Measurements from ENCODE around the gene MAPK14. TPM values are rescaled to one million over a fixed set of nuclear protein-coding genes. Genes with fewer than 3 reads are reported as not detected.

Gene MAPK14
- total RNA-seq, 1 donor from 2014 or later = 41.3 TPM

GRCh38 chr6:36019167-36019566 lies 8.4 kb upstream of the MAPK14 start:
- Histone ChIP-seq H3K27ac (ENCODE audit: low read depth, low read length) (no peak overlapping the region), H3K36me3 (ENCODE audit: insufficient read depth, low read length) (no peaks in the 10 kb centered on the region), H2AFZ (ENCODE audit: low read depth, low read length) (no peak overlapping the region), H3K4me2 (ENCODE audit: low read length) (no peak overlapping the region), H4K20me1 (ENCODE audit: insufficient read depth, low read length) (no peaks in the 10 kb centered on the region), H3K9me3 (ENCODE audit: insufficient read depth, low read depth, low read length) (no peaks in the 10 kb centered on the region), H3K79me2 (ENCODE audit: insufficient read depth, low read length) (no peaks in the 10 kb centered on the region), H3K9ac (ENCODE audit: low read length) (no peak overlapping the region), H3K27me3 (ENCODE audit: insufficient read depth, low read length) (peaks cover 3% of the 10 kb centered on the region), H3K4me3 (ENCODE audit: insufficient read depth, low read depth, low read length) (no peak overlapping the region), H3K4me1 (ENCODE audit: insufficient read depth, low read length) (no peaks in the 10 kb centered on the region)
- DNase-seq (ENCODE audit: low read depth) (no peak), FAIRE-seq (no peak)
- no peak overlapping the region for H3K27ac Mint-ChIP-seq (ENCODE audit: unreplicated experiment)
- H3K4me1 Mint-ChIP-seq (ENCODE audit: low read depth, unreplicated experiment) = peaks cover 4% of the 10 kb centered on the region
- H3K27me3 Mint-ChIP-seq (ENCODE audit: low read depth, unreplicated experiment) = peaks cover 11% of the 10 kb centered on the region
- TF ChIP-seq, protein P1, sequence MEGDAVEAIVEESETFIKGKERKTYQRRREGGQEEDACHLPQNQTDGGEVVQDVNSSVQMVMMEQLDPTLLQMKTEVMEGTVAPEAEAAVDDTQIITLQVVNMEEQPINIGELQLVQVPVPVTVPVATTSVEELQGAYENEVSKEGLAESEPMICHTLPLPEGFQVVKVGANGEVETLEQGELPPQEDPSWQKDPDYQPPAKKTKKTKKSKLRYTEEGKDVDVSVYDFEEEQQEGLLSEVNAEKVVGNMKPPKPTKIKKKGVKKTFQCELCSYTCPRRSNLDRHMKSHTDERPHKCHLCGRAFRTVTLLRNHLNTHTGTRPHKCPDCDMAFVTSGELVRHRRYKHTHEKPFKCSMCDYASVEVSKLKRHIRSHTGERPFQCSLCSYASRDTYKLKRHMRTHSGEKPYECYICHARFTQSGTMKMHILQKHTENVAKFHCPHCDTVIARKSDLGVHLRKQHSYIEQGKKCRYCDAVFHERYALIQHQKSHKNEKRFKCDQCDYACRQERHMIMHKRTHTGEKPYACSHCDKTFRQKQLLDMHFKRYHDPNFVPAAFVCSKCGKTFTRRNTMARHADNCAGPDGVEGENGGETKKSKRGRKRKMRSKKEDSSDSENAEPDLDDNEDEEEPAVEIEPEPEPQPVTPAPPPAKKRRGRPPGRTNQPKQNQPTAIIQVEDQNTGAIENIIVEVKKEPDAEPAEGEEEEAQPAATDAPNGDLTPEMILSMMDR (IDR thresholded peaks at IDR 0.05; ENCODE audit: insufficient read depth, low read depth, low read length) = no peak
- no peak for TF ChIP-seq EZH2 (IDR thresholded peaks at IDR 0.05; ENCODE audit: insufficient read depth, low read length)
- no peaks in the 10 kb centered on the region for H3K9me3 Mint-ChIP-seq (ENCODE audit: unreplicated experiment)
- H3K36me3 Mint-ChIP-seq (ENCODE audit: low read depth, unreplicated experiment) = no peaks in the 10 kb centered on the region
- no peak overlapping the region for H3K4me3 Mint-ChIP-seq (ENCODE audit: unreplicated experiment)

DNA sequence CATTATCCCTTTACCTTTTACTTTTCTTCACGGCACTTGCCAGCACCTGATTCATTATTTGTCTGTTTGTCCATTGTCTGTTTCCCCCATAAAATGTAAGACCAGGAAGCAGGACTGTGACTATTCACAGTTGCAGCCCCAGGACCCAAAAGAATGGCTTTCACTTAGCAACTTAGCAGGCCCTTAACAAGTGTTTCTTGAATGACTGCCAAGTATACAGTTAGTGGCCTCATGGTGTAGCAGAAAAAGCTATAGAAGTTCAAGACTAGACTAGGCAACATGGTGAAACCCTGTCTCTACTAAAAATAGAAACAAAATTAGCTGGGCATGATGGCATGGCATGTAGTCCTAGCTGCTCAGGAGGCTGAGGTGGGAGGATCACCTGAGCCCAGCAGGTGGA lies 7.5 kb upstream of the MAPK14 start:
- Mint-ChIP-seq H3K27ac (ENCODE audit: unreplicated experiment) (no peak overlapping the region), H3K4me1 (ENCODE audit: low read depth, unreplicated experiment) (peaks cover 4% of the 10 kb centered on the region), H3K36me3 (ENCODE audit: low read depth, unreplicated experiment) (no peaks in the 10 kb centered on the region), H3K27me3 (ENCODE audit: low read depth, unreplicated experiment) (peaks cover 15% of the 10 kb centered on the region), H3K9me3 (ENCODE audit: unreplicated experiment) (peaks cover 4% of the 10 kb centered on the region), H3K4me3 (ENCODE audit: unreplicated experiment) (no peak overlapping the region)
- DNase-seq (ENCODE audit: low read depth) = no peak
- H3K9me3 ChIP-seq (ENCODE audit: insufficient read depth, low read depth, low read length) = no peaks in the 10 kb centered on the region
- no peak overlapping the region for H3K4me2 ChIP-seq (ENCODE audit: low read length)
- no peak overlapping the region for H3K9ac ChIP-seq (ENCODE audit: low read length)
- TF ChIP-seq, protein P1 (IDR thresholded peaks at IDR 0.05; ENCODE audit: insufficient read depth, low read depth, low read length) = no peak
- TF ChIP-seq EZH2 (IDR thresholded peaks at IDR 0.05; ENCODE audit: insufficient read depth, low read length) = no peak
- H3K27ac ChIP-seq (ENCODE audit: low read depth, low read length) = no peak overlapping the region
- no peaks in the 10 kb centered on the region for H3K4me1 ChIP-seq (ENCODE audit: insufficient read depth, low read length)
- H3K36me3 ChIP-seq (ENCODE audit: insufficient read depth, low read length) = no peaks in the 10 kb centered on the region
- no peaks in the 10 kb centered on the region for H3K79me2 ChIP-seq (ENCODE audit: insufficient read depth, low read length)
- no peaks in the 10 kb centered on the region for H4K20me1 ChIP-seq (ENCODE audit: insufficient read depth, low read length)
- H3K27me3 ChIP-seq (ENCODE audit: insufficient read depth, low read length) = peaks cover 3% of the 10 kb centered on the region
- H3K4me3 ChIP-seq (ENCODE audit: insufficient read depth, low read depth, low read length) = no peak overlapping the region
- FAIRE-seq = no peak
- H2AFZ ChIP-seq (ENCODE audit: low read depth, low read length) = no peak overlapping the region

- H3K9ac ChIP-seq (ENCODE audit: low read length) = no peak within 1 kb of the TSS
- no peaks in the 10 kb centered on the region for H3K36me3 ChIP-seq (ENCODE audit: insufficient read depth, low read length)
- H3K4me1 ChIP-seq (ENCODE audit: insufficient read depth, low read length) = peaks cover 4% of the 10 kb centered on the region
- DNase-seq (ENCODE audit: low read depth) = no peak
- TF ChIP-seq, protein P1 (IDR thresholded peaks at IDR 0.05; ENCODE audit: insufficient read depth, low read depth, low read length) = no peak
- TF ChIP-seq EZH2 (IDR thresholded peaks at IDR 0.05; ENCODE audit: insufficient read depth, low read length) = peak; percentile 47
- Mint-ChIP-seq H3K27ac (ENCODE audit: unreplicated experiment) (no peak within 1 kb of the TSS), H3K27me3 (ENCODE audit: low read depth, unreplicated experiment) (peaks cover 11% of the 10 kb centered on the region), H3K36me3 (ENCODE audit: low read depth, unreplicated experiment) (peaks cover 2% of the 10 kb centered on the region), H3K4me1 (ENCODE audit: low read depth, unreplicated experiment) (peaks cover 20% of the 10 kb centered on the region), H3K4me3 (ENCODE audit: unreplicated experiment) (peak within 1 kb of the TSS; percentile 37), H3K9me3 (ENCODE audit: unreplicated experiment) (peaks cover 4% of the 10 kb centered on the region)
- H3K27me3 ChIP-seq (ENCODE audit: insufficient read depth, low read length) = no peaks in the 10 kb centered on the region
- no peak within 1 kb of the TSS for H3K4me3 ChIP-seq (ENCODE audit: insufficient read depth, low read depth, low read length)
- H3K4me2 ChIP-seq (ENCODE audit: low read length) = peak within 1 kb of the TSS; percentile 73
- H3K9me3 ChIP-seq (ENCODE audit: insufficient read depth, low read depth, low read length) = no peaks in the 10 kb centered on the region
- H3K27ac ChIP-seq (ENCODE audit: low read depth, low read length) = no peak within 1 kb of the TSS
- peak within 1 kb of the TSS; percentile 55 for H2AFZ ChIP-seq (ENCODE audit: low read depth, low read length)
- FAIRE-seq = no peak
- H4K20me1 ChIP-seq (ENCODE audit: insufficient read depth, low read length) = peaks cover 4% of the 10 kb centered on the region
- peaks cover 16% of the 10 kb centered on the region for H3K79me2 ChIP-seq (ENCODE audit: insufficient read depth, low read length)
Measured at GRCh38 chr6:36023996-36024795, 3.4 kb upstream of the MAPK14 start, which contains the start of gene SLC26A8. Gene SLC26A8 (minus strand): TSS chr6:36024641. CDS start chr6:36019707, 4,934 bp downstream.
